ENCODE data around the gene HOTAIR.

- TF ChIP-seq CTCF (IDR thresholded peaks at IDR 0.05) (no peak), POLR2A (IDR thresholded peaks at IDR 0.05) (no peak)
These were observed 2.3 kb upstream of the HOTAIR start for GRCh38 chr12:53976823-53977595.

Measured in stomach (tissue), 4 donors.